HepG2 (cell line): ENCODE results near the gene PAPOLA. TPM values are rescaled to one million over a fixed set of nuclear protein-coding genes. Genes with fewer than 3 reads are reported as not detected.

ENCODE experiments used
- AHDC1 ChIP-seq: sonication (generic); formaldehyde crosslinking; IDR thresholded peaks from 2 replicates; pipeline ENCODE4 v1.5.1; 2020; ENCODE audit warnings: mild to moderate bottlenecking, missing genetic modification reagents, borderline replicate concordance
- HDAC2 ChIP-seq: sonication (generic); formaldehyde crosslinking; IDR thresholded peaks from 2 replicates; pipeline ENCODE4 v1.4.0; 2020; ENCODE audit warnings: missing genetic modification reagents
- HNRNPLL ChIP-seq: fragments of 200-400 bp; formaldehyde crosslinking; IDR thresholded peaks from 2 replicates; pipeline ENCODE4 v1.6.1; 2017; ENCODE audit warnings: mild to moderate bottlenecking, low read depth, low read length; ENCODE audit not compliant: poor library complexity, severe bottlenecking
- MYNN ChIP-seq: sonication (generic); formaldehyde crosslinking; IDR thresholded peaks from 2 replicates; pipeline ENCODE4 v1.4.0; 2020; ENCODE audit warnings: mild to moderate bottlenecking, low read depth, missing genetic modification reagents
- POGZ ChIP-seq: sonication (generic); formaldehyde crosslinking; IDR thresholded peaks from 2 replicates; pipeline ENCODE4 v1.4.0; 2020; ENCODE audit warnings: mild to moderate bottlenecking, missing genetic modification reagents
- POLR2AphosphoS5 ChIP-seq: IDR thresholded peaks from 2 replicates; pipeline ENCODE4 v1.6.1; 2012; ENCODE audit warnings: low read depth, low read length
- RELA ChIP-seq: sonication (generic); formaldehyde crosslinking; IDR thresholded peaks from 2 replicates; pipeline ENCODE4 v1.4.0; 2020; ENCODE audit warnings: missing genetic modification reagents
- SNAI1 ChIP-seq: sonication (generic); formaldehyde crosslinking; IDR thresholded peaks from 2 replicates; pipeline ENCODE4 v1.5.0; 2020; ENCODE audit warnings: mild to moderate bottlenecking, missing genetic modification reagents, borderline replicate concordance
- ZMYM3 ChIP-seq: sonication (generic); formaldehyde crosslinking; IDR thresholded peaks from 2 replicates; pipeline ENCODE4 v1.5.1; 2020; ENCODE audit warnings: mild to moderate bottlenecking, missing genetic modification reagents
- ZMYM4 ChIP-seq: sonication (generic); formaldehyde crosslinking; IDR thresholded peaks from 2 replicates; pipeline ENCODE4 v1.8.1; 2023; ENCODE audit warnings: mild to moderate bottlenecking, missing genetic modification reagents
- ZUFSP ChIP-seq: sonication (generic); formaldehyde crosslinking; IDR thresholded peaks from 2 replicates; pipeline ENCODE4 v1.9.0; 2021; ENCODE audit warnings: missing genetic modification reagents, mild to moderate bottlenecking, borderline replicate concordance
- polyA plus RNA-seq, 8 experiments: library from polyadenylated mRNA; depleted of rRNA in 3 of 8; stranded (reverse) in 7 of 8; unstranded in 1 of 8; fragments of >200 nt; fragmentation: Illumina TruSeq in 4 of 8; extraction: Trizol in 4 of 8; gene quantifications; 2 replicates each; pipeline versions ENCODE4 v1.2.1 to v1.2.3, GENCODE V29; 2011 to 2016; ENCODE audit warnings: low read depth in 4 of 8, missing spikeins in 1 of 8, mixed read lengths in 1 of 8; ENCODE audit not compliant: insufficient read depth in 1 of 8
- total RNA-seq, 5 experiments: library from RNA; depleted of rRNA; stranded (reverse); fragments of >200 nt; fragmentation: Illumina TruSeq; extraction: Trizol; gene quantifications; 2 replicates each; pipeline ENCODE4 v1.2.3, GENCODE V29; 2016; ENCODE audit warnings: low read depth in 1 of 5
- TF ChIP-seq, protein P1 (sequence below): sonication (generic); formaldehyde crosslinking; IDR thresholded peaks from 2 replicates; pipeline ENCODE4; 2020; ENCODE audit warnings: missing genetic modification reagents, mild to moderate bottlenecking, borderline replicate concordance
- TF ChIP-seq, protein P2 (sequence below): sonication (generic); formaldehyde crosslinking; conservative IDR thresholded peaks from 2 replicates; pipeline ENCODE4 v1.4.0; 2020; ENCODE audit warnings: mild to moderate bottlenecking, missing genetic modification reagents, moderate library complexity

Gene PAPOLA
- total and polyA plus RNA-seq, 2 of the 13 experiments (the other 11 are each of a cell fraction or from before 2014, with no cell fraction given), result 103 to 151 TPM

GRCh38 chr14:96512602-96513397 lies 10.6 kb downstream of the PAPOLA start (continued):
- TF ChIP-seq, protein P1, sequence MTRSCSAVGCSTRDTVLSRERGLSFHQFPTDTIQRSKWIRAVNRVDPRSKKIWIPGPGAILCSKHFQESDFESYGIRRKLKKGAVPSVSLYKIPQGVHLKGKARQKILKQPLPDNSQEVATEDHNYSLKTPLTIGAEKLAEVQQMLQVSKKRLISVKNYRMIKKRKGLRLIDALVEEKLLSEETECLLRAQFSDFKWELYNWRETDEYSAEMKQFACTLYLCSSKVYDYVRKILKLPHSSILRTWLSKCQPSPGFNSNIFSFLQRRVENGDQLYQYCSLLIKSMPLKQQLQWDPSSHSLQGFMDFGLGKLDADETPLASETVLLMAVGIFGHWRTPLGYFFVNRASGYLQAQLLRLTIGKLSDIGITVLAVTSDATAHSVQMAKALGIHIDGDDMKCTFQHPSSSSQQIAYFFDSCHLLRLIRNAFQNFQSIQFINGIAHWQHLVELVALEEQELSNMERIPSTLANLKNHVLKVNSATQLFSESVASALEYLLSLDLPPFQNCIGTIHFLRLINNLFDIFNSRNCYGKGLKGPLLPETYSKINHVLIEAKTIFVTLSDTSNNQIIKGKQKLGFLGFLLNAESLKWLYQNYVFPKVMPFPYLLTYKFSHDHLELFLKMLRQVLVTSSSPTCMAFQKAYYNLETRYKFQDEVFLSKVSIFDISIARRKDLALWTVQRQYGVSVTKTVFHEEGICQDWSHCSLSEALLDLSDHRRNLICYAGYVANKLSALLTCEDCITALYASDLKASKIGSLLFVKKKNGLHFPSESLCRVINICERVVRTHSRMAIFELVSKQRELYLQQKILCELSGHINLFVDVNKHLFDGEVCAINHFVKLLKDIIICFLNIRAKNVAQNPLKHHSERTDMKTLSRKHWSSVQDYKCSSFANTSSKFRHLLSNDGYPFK (CRISPR knock-in tag), result no peak
- TF ChIP-seq AHDC1 (CRISPR knock-in tag) (0 out of 2 replicates have a peak, but pooled peaks have one; percentile 31), HDAC2 (CRISPR knock-in tag) (peak; percentile 17; the same call in 1 of the 2 replicates), POGZ (CRISPR knock-in tag) (0 out of 2 replicates have a peak, but pooled peaks have one; percentile 18), RELA (CRISPR knock-in tag) (peak; percentile 98), ZMYM4 (CRISPR knock-in tag) (0 out of 2 replicates have a peak, but pooled peaks have one; percentile 25), POLR2AphosphoS5 (no peak), MYNN (CRISPR knock-in tag) (no peak), HNRNPLL (no peak), SNAI1 (no peak), ZUFSP (CRISPR knock-in tag) (no peak), ZMYM3 (CRISPR knock-in tag) (peak; percentile 33; the same call in 1 of the 2 replicates)
- TF ChIP-seq, protein P2, sequence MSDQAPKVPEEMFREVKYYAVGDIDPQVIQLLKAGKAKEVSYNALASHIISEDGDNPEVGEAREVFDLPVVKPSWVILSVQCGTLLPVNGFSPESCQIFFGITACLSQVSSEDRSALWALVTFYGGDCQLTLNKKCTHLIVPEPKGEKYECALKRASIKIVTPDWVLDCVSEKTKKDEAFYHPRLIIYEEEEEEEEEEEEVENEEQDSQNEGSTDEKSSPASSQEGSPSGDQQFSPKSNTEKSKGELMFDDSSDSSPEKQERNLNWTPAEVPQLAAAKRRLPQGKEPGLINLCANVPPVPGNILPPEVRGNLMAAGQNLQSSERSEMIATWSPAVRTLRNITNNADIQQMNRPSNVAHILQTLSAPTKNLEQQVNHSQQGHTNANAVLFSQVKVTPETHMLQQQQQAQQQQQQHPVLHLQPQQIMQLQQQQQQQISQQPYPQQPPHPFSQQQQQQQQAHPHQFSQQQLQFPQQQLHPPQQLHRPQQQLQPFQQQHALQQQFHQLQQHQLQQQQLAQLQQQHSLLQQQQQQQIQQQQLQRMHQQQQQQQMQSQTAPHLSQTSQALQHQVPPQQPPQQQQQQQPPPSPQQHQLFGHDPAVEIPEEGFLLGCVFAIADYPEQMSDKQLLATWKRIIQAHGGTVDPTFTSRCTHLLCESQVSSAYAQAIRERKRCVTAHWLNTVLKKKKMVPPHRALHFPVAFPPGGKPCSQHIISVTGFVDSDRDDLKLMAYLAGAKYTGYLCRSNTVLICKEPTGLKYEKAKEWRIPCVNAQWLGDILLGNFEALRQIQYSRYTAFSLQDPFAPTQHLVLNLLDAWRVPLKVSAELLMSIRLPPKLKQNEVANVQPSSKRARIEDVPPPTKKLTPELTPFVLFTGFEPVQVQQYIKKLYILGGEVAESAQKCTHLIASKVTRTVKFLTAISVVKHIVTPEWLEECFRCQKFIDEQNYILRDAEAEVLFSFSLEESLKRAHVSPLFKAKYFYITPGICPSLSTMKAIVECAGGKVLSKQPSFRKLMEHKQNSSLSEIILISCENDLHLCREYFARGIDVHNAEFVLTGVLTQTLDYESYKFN (CRISPR knock-in tag), result peak; percentile 51; the same call in 1 of the 2 replicates
